Trophoblast cell (in vitro differentiated cells and primary cell): ENCODE measurements around the gene SGMS1.

ENCODE experiments used
- DNase-seq, 2 donors: peaks; one replicate each; pipeline ENCODE4 v3.0.0-alpha.2; 2016
- H2AFZ ChIP-seq: 2 replicates; pipeline ENCODE4 v1.6.1; 2013; ENCODE audit warnings: low read length, moderate library complexity, mild to moderate bottlenecking; ENCODE audit not compliant: insufficient read depth, poor library complexity
- H2AK5ac ChIP-seq: 2 replicates; pipeline ENCODE4 v1.6.1; 2013; ENCODE audit warnings: mild to moderate bottlenecking, low read length
- H2BK120ac ChIP-seq: 2 replicates; pipeline ENCODE4 v1.6.1; 2013; ENCODE audit warnings: low read length, mild to moderate bottlenecking, moderate library complexity; ENCODE audit not compliant: insufficient read depth, poor library complexity
- H2BK12ac ChIP-seq: 2 replicates; pipeline ENCODE4 v1.6.1; 2013; ENCODE audit warnings: mild to moderate bottlenecking, low read length, moderate library complexity
- H2BK5ac ChIP-seq: 2 replicates; pipeline ENCODE4 v1.6.1; 2013; ENCODE audit warnings: low read length, low read depth, moderate library complexity, mild to moderate bottlenecking; ENCODE audit not compliant: poor library complexity
- H3K14ac ChIP-seq: 2 replicates; pipeline ENCODE4 v1.6.1; 2013; ENCODE audit warnings: mild to moderate bottlenecking, low read length
- H3K18ac ChIP-seq: 2 replicates; pipeline ENCODE4 v1.6.1; 2013; ENCODE audit warnings: mild to moderate bottlenecking, low read length
- H3K23ac ChIP-seq: 2 replicates; pipeline ENCODE4 v1.6.1; 2013; ENCODE audit warnings: low read length
- H3K27ac ChIP-seq: 2 replicates; pipeline ENCODE4 v1.5.1; 2013; ENCODE audit warnings: low read depth, mild to moderate bottlenecking, inconsistent platforms, low read length, moderate library complexity
- H3K27me3 ChIP-seq: 2 replicates; pipeline ENCODE4 v1.6.1; 2013; ENCODE audit warnings: inconsistent platforms, mild to moderate bottlenecking, low read length, moderate library complexity; ENCODE audit not compliant: insufficient read depth
- H3K36me3 ChIP-seq, 2 experiments: 1 replicate in 1 of 2; 2 replicates in 1 of 2; pipeline ENCODE4 v1.6.1; 2013; ENCODE audit warnings: low read length in 2 of 2, mild to moderate bottlenecking in 2 of 2, moderate library complexity in 1 of 2; ENCODE audit not compliant: insufficient read depth in 2 of 2, control insufficient read depth in 1 of 2
- H3K4ac ChIP-seq: 2 replicates; pipeline ENCODE4 v1.6.1; 2013; ENCODE audit warnings: low read depth, mild to moderate bottlenecking, low read length, moderate library complexity
- H3K4me1 ChIP-seq, 2 experiments: 1 replicate in 1 of 2; 2 replicates in 1 of 2; pipeline ENCODE4 v1.6.1; 2013; ENCODE audit warnings: low read length in 2 of 2, mild to moderate bottlenecking in 2 of 2, moderate library complexity in 1 of 2; ENCODE audit not compliant: insufficient read depth in 2 of 2, control insufficient read depth in 1 of 2
- H3K4me2 ChIP-seq: 2 replicates; pipeline ENCODE4 v1.6.1; 2013; ENCODE audit warnings: inconsistent platforms, mild to moderate bottlenecking, low read length, moderate library complexity
- H3K4me3 ChIP-seq: 2 replicates; pipeline ENCODE4 v1.5.1; 2013; ENCODE audit warnings: mild to moderate bottlenecking, low read depth, low read length, inconsistent platforms
- H3K79me1 ChIP-seq: one replicate; pipeline ENCODE4 v1.6.1; 2013; ENCODE audit warnings: low read length
- H3K79me2 ChIP-seq: 2 replicates; pipeline ENCODE4 v1.6.1; 2013; ENCODE audit warnings: low read length, mild to moderate bottlenecking; ENCODE audit not compliant: control insufficient read depth, insufficient read depth, poor library complexity
- H3K9ac ChIP-seq: 2 replicates; pipeline ENCODE4 v1.6.1; 2013; ENCODE audit warnings: mild to moderate bottlenecking, low read length
- H3K9me3 ChIP-seq: 2 replicates; pipeline ENCODE4 v1.6.1; 2013; ENCODE audit warnings: low read depth, mild to moderate bottlenecking, control low read depth, inconsistent platforms, low read length; ENCODE audit not compliant: insufficient read depth
- H4K12ac ChIP-seq: 2 replicates; pipeline ENCODE4 v1.6.1; 2013; ENCODE audit warnings: low read depth, mild to moderate bottlenecking, low read length, moderate library complexity
- H4K8ac ChIP-seq: 2 replicates; pipeline ENCODE4 v1.6.1; 2013; ENCODE audit warnings: low read depth, mild to moderate bottlenecking, low read length, moderate library complexity
- H4K91ac ChIP-seq: one replicate; pipeline ENCODE4 v1.6.1; 2013; ENCODE audit warnings: low read depth, mild to moderate bottlenecking, low read length, moderate library complexity
- WGBS: extraction: QIAGEN DNeasy Blood & Tissue Kit; methylation state at CpG from one replicate; pipeline ENCODE4 v1.1.7; 2013; ENCODE audit warnings: missing lambda C conversion rate; ENCODE audit not compliant: insufficient read length, insufficient coverage; ENCODE audit errors: extremely low coverage; 5-methylcytosine and 5-hydroxymethylcytosine counted together

Gene SGMS1

DNA sequence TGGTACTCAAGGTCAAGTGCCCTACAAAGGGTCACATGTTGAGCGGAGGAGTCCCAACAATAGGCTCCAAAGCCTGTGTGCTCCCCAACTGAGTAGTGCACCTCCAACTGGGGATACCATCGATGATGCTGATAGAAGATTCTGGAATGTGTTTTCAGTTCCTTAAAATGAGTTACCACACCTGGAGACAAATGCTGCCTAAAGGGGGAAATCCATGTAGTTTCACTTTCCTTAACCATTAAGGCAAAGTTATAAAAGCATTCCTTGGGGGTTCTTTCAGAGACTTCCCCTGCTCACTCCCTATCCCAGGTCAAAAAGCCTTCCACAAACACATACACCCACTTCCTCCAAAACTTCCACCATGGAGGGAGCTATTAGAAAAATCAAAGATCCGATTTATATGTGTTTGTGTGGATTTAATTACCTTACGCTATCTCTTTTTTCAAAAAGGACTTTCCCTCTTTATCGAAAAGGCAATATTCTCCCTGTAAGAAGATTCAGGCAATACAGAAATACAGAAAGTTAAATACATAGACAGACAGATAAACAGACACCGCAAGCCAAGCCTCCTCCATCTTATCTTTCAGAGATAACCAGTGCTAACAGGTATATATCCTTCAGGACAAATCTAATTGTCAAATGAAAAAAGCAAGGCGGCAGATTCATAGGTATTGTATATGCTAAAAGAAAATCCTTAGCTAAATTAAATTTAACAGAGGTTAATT is 236.6 kb downstream of the SGMS1 start:
- Histone ChIP-seq H3K79me1 (no peaks in the 10 kb centered on the region), H3K27ac (no peak overlapping the region), H2BK120ac (no peak overlapping the region), H3K4me3 (no peak overlapping the region), H3K23ac (no peak overlapping the region), H2AFZ (no peak overlapping the region), H3K79me2 (peaks cover 2% of the 10 kb centered on the region), H4K8ac (no peak overlapping the region), H2BK5ac (no peak overlapping the region), H2AK5ac (no peak overlapping the region), H3K27me3 (no peaks in the 10 kb centered on the region), H4K91ac (no peak overlapping the region), H3K4me2 (no peak overlapping the region), H2BK12ac (no peak overlapping the region), H3K4ac (no peak overlapping the region), H3K18ac (no peak overlapping the region), H3K14ac (no peak overlapping the region), H3K36me3 (no peaks in the 10 kb centered on the region), H3K4me1 (no peaks in the 10 kb centered on the region), H3K9ac (no peak overlapping the region), H4K12ac (no peak overlapping the region), H3K9me3 (no peaks in the 10 kb centered on the region)
- WGBS, result no CpG with 5 or more reads among the region's 7 CpGs
- no peak for DNase-seq

DNA sequence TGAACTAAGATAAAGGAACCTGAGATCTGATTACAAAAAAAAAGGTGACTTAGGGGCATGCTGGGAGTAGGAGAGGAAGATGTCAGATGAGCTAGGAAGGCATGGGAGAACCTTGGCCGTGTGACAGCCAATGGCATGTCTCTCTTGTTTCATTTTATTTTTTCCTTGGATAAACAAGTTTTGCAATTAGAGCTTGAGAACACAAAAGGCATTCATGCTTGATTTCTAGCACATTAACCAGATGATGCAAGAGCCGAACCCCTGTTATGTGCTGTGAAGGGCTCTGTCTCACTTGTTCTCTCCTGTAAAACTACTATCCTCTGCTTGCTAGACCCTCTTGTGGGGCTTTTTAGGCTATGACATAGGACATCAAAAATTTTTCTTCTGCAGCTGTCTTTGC is 238.1 kb downstream of the SGMS1 start:
- no peak overlapping the region for H2BK5ac ChIP-seq
- H4K12ac ChIP-seq, result no peak overlapping the region
- H3K36me3 ChIP-seq, result no peaks in the 10 kb centered on the region
- no peaks in the 10 kb centered on the region for H3K4me1 ChIP-seq
- no peak overlapping the region for H3K23ac ChIP-seq
- no peaks in the 10 kb centered on the region for H3K79me1 ChIP-seq
- H2AK5ac ChIP-seq, result no peak overlapping the region
- WGBS, result no CpG with 5 or more reads among the region's 2 CpGs
- H4K91ac ChIP-seq, result no peak overlapping the region
- no peak overlapping the region for H2AFZ ChIP-seq
- H3K79me2 ChIP-seq, result peaks cover 4% of the 10 kb centered on the region
- H3K27me3 ChIP-seq, result no peaks in the 10 kb centered on the region
- H3K4ac ChIP-seq, result no peak overlapping the region
- H2BK120ac ChIP-seq, result no peak overlapping the region
- DNase-seq, result no peak
- H3K4me3 ChIP-seq, result no peak overlapping the region
- H3K18ac ChIP-seq, result no peak overlapping the region
- no peak overlapping the region for H3K9ac ChIP-seq
- H3K27ac ChIP-seq, result no peak overlapping the region
- no peak overlapping the region for H2BK12ac ChIP-seq
- no peak overlapping the region for H4K8ac ChIP-seq
- no peak overlapping the region for H3K14ac ChIP-seq
- H3K9me3 ChIP-seq, result no peaks in the 10 kb centered on the region
- no peak overlapping the region for H3K4me2 ChIP-seq

GRCh38 chr10:50384898-50385297 is 238.9 kb downstream of the SGMS1 start:
- no peaks in the 10 kb centered on the region for H3K36me3 ChIP-seq
- H2AFZ ChIP-seq, result no peak overlapping the region
- no peak overlapping the region for H3K9ac ChIP-seq
- no peak overlapping the region for H4K12ac ChIP-seq
- no peak for DNase-seq
- H3K79me1 ChIP-seq, result no peaks in the 10 kb centered on the region
- H3K27me3 ChIP-seq, result no peaks in the 10 kb centered on the region
- H3K4me3 ChIP-seq, result no peak overlapping the region
- H3K27ac ChIP-seq, result no peak overlapping the region
- no peaks in the 10 kb centered on the region for H3K9me3 ChIP-seq
- no peak overlapping the region for H2BK5ac ChIP-seq
- H2BK12ac ChIP-seq, result no peak overlapping the region
- no peak overlapping the region for H4K91ac ChIP-seq
- no peak overlapping the region for H3K23ac ChIP-seq
- no peak overlapping the region for H3K4me2 ChIP-seq
- no CpG with 5 or more reads among the region's 2 CpGs for WGBS
- no peak overlapping the region for H4K8ac ChIP-seq
- no peaks in the 10 kb centered on the region for H3K4me1 ChIP-seq
- H3K4ac ChIP-seq, result no peak overlapping the region
- no peak overlapping the region for H3K14ac ChIP-seq
- H3K18ac ChIP-seq, result no peak overlapping the region
- no peak overlapping the region for H2AK5ac ChIP-seq
- H2BK120ac ChIP-seq, result no peak overlapping the region
- peaks cover 4% of the 10 kb centered on the region for H3K79me2 ChIP-seq

DNA sequence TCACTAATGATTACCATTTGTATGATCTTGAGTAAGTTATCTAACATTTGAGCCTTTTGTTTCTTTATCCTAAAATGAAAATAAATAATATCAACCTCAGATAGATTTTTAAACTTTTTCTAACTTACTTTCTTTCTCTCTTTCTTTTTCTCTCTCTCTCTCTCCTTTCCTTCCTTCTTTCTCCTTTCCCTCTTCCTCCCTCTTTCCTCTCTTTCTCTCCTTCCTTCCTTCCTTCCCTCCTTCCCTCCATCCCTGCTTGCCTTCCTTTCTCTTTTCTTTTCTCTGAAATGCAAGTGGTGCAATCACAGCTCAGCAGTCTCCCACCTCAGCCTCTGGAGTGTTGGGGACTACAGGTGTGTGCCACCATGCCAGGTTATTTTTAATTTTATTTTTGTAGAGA is 239.5 kb downstream of the SGMS1 start:
- Histone ChIP-seq H3K9ac (no peak overlapping the region), H3K23ac (no peak overlapping the region), H3K27me3 (no peaks in the 10 kb centered on the region), H2BK120ac (no peak overlapping the region), H3K79me1 (no peaks in the 10 kb centered on the region), H2BK5ac (no peak overlapping the region), H3K4me3 (no peak overlapping the region), H2BK12ac (no peak overlapping the region), H3K4me2 (no peak overlapping the region), H3K14ac (no peak overlapping the region), H2AK5ac (no peak overlapping the region), H3K4ac (no peak overlapping the region), H3K79me2 (peaks cover 4% of the 10 kb centered on the region), H3K27ac (no peak overlapping the region), H4K12ac (no peak overlapping the region), H3K9me3 (no peaks in the 10 kb centered on the region), H4K91ac (no peak overlapping the region), H2AFZ (no peak overlapping the region), H3K36me3 (no peaks in the 10 kb centered on the region), H3K18ac (no peak overlapping the region), H3K4me1 (no peaks in the 10 kb centered on the region), H4K8ac (no peak overlapping the region)
- no peak for DNase-seq
